CD4-positive, alpha-beta T cell (primary cell): ENCODE data around the gene KLHL40. TPM values are rescaled to one million over a fixed set of nuclear protein-coding genes. Genes with fewer than 3 reads are reported as not detected.

ENCODE experiments used
- ATAC-seq: fragments of 200-7000 bp; cut with Tn5 transposase; one replicate; pipeline ENCODE4 v1.10.0; 2022; ENCODE audit warnings: mild to moderate bottlenecking; ENCODE audit not compliant: poor library complexity
- CTCF ChIA-PET: fragments of 350-600 bp; sonication (Branson Sonifier 250); formaldehyde crosslinking; loops from one replicate; lab custom pipeline; 2021; ENCODE audit warnings: antibody characterized with exemption, inconsistent platforms; lab: Charles Lee
- POLR2A ChIA-PET: fragments of 350-600 bp; sonication (Branson Sonifier 250); formaldehyde crosslinking; loops from one replicate; lab custom pipeline; 2021; ENCODE audit warnings: antibody characterized with exemption, inconsistent platforms; lab: Charles Lee
- DNase-seq, 14 experiments: peaks; one replicate each; pipeline ENCODE4 v3.0.0-alpha.2; 2013 to 2020; ENCODE audit warnings: mixed read lengths in 2 of 14
- H3K27ac ChIP-seq, 2 donors: one replicate each; pipeline versions ENCODE4 v1.5.1 to v1.7.0; 2013; ENCODE audit warnings: low read length in 2 of 2, low read depth in 1 of 2, mild to moderate bottlenecking in 1 of 2
- H3K27me3 ChIP-seq, 2 experiments: 1 replicate in 1 of 2; 2 replicates in 1 of 2; pipeline versions ENCODE4 v1.6.1 to v1.7.0; 2013; ENCODE audit warnings: low read length in 2 of 2, control low read depth in 1 of 2, mild to moderate bottlenecking in 1 of 2, moderate library complexity in 1 of 2; ENCODE audit not compliant: insufficient read depth in 2 of 2, control insufficient read depth in 1 of 2
- H3K36me3 ChIP-seq: one replicate; pipeline ENCODE4 v1.6.1; 2013; ENCODE audit warnings: low read length, control low read depth; ENCODE audit not compliant: insufficient read depth
- H3K4me1 ChIP-seq: one replicate; pipeline ENCODE4 v1.6.1; 2013; ENCODE audit warnings: low read length, control low read depth; ENCODE audit not compliant: insufficient read depth
- H3K4me3 ChIP-seq: one replicate; pipeline ENCODE4 v1.5.1; 2013; ENCODE audit warnings: mild to moderate bottlenecking, low read length, moderate library complexity
- H3K9me3 ChIP-seq, 2 experiments: 1 replicate in 1 of 2; 2 replicates in 1 of 2; pipeline versions ENCODE4 v1.6.1 to v1.7.0; 2013; ENCODE audit warnings: low read length in 2 of 2, mild to moderate bottlenecking in 2 of 2, control low read depth in 1 of 2, moderate library complexity in 1 of 2; ENCODE audit not compliant: control insufficient read depth in 1 of 2, insufficient read depth in 1 of 2
- H3K27ac Mint-ChIP-seq: one replicate; pipeline ENCODE4 v1.8.0; 2020; ENCODE audit warnings: mixed read lengths
- H3K27me3 Mint-ChIP-seq: one replicate; pipeline ENCODE4 v1.8.0; 2021; ENCODE audit warnings: mixed read lengths
- H3K36me3 Mint-ChIP-seq: one replicate; pipeline ENCODE4 v1.8.0; 2021; ENCODE audit warnings: low read depth, mixed read lengths
- H3K4me1 Mint-ChIP-seq: one replicate; pipeline ENCODE4 v1.8.0; 2021; ENCODE audit warnings: low read depth, mixed read lengths
- H3K4me3 Mint-ChIP-seq: one replicate; pipeline ENCODE4 v1.8.0; 2020; ENCODE audit warnings: mild to moderate bottlenecking, mixed read lengths
- H3K9me3 Mint-ChIP-seq: one replicate; pipeline ENCODE4 v1.8.0; 2020; ENCODE audit warnings: mixed read lengths
- CTCF ChIP-seq: fragments of 200-600 bp; IDR thresholded peaks from one replicate; pipeline ENCODE4 v1.8.0; 2022; ENCODE audit warnings: antibody characterized with exemption, mild to moderate bottlenecking
- intact Hi-C, 2 experiments: fragments of 100-400 bp; cut with DNase I in 1 of 2; cut with micrococcal nuclease in 1 of 2; formaldehyde crosslinking; loops; one replicate each; pipeline versions ENCODE4 v1.15.1 to v1.9.0; 2023 to 2025; cut with DNase I, micrococcal nuclease
- total RNA-seq, 174 experiments: library from RNA in 2 of 174; stranded (reverse) in 2 of 174; gene quantifications; one replicate each; pipeline ENCODE4 v1.2.3 and lab custom pipeline; 2021 to 2026

KLHL40 gene
- total RNA-seq, 2 experiments from 2014 or later = not detected

- no peak for TF ChIP-seq CTCF
- Mint-ChIP-seq H3K9me3 (no peaks in the 10 kb centered on the region), H3K36me3 (no peaks in the 10 kb centered on the region), H3K4me3 (no peak overlapping the region), H3K4me1 (no peaks in the 10 kb centered on the region), H3K27ac (no peak overlapping the region), H3K27me3 (peaks cover 6% of the 10 kb centered on the region)
- peak in 3 of 14 experiments; percentile 24 to 28 (median 27) for DNase-seq
- Histone ChIP-seq H3K9me3 (peaks cover 0 to 12% of the 10 kb centered on the region in 2 experiments), H3K36me3 (no peaks in the 10 kb centered on the region), H3K27ac (no peak overlapping the region), H3K27me3 (peaks cover 0 to 6% of the 10 kb centered on the region in 2 experiments), H3K4me1 (peaks cover 18% of the 10 kb centered on the region), H3K4me3 (no peak overlapping the region)
- ATAC-seq = no peak
- intact Hi-C loops = no loop called here
- POLR2A ChIA-PET = no interaction called here
- CTCF ChIA-PET = no interaction called here
These were observed 13.5 kb downstream of the KLHL40 start for GRCh38 chr3:42698911-42699230.

- DNase-seq (peak in 1 of 14 experiments; percentile 23), ATAC-seq (no peak)
- Mint-ChIP-seq H3K27ac (no peak overlapping the region), H3K4me1 (no peaks in the 10 kb centered on the region), H3K4me3 (no peak overlapping the region), H3K27me3 (peaks cover 6% of the 10 kb centered on the region), H3K9me3 (no peaks in the 10 kb centered on the region), H3K36me3 (no peaks in the 10 kb centered on the region)
- intact Hi-C loops = no loop called here
- no peak for TF ChIP-seq CTCF
- Histone ChIP-seq H3K4me1 (peaks cover 18% of the 10 kb centered on the region), H3K27ac (no peak overlapping the region), H3K36me3 (no peaks in the 10 kb centered on the region), H3K27me3 (peaks cover 0 to 6% of the 10 kb centered on the region in 2 experiments), H3K4me3 (no peak overlapping the region), H3K9me3 (peaks cover 0 to 12% of the 10 kb centered on the region in 2 experiments)
- POLR2A ChIA-PET = no interaction called here
- CTCF ChIA-PET = no interaction called here
These were observed 14.2 kb downstream of the KLHL40 start for GRCh38 chr3:42699511-42699971.

- H3K9me3 ChIP-seq = peaks cover 0 to 12% of the 10 kb centered on the region in 2 experiments
- peaks cover 6% of the 10 kb centered on the region for H3K27me3 Mint-ChIP-seq
- DNase-seq (peak in 1 of 14 experiments; percentile 31), ATAC-seq (no peak)
- CTCF ChIA-PET = no interaction called here
- no peaks in the 10 kb centered on the region for H3K9me3 Mint-ChIP-seq
- H3K27ac Mint-ChIP-seq = no peak overlapping the region
- peaks cover 18% of the 10 kb centered on the region for H3K4me1 ChIP-seq
- intact Hi-C loops = no loop called here
- H3K4me3 ChIP-seq = no peak overlapping the region
- H3K27ac ChIP-seq = no peak overlapping the region
- no peaks in the 10 kb centered on the region for H3K36me3 Mint-ChIP-seq
- no peaks in the 10 kb centered on the region for H3K36me3 ChIP-seq
- no peak for TF ChIP-seq CTCF
- H3K4me3 Mint-ChIP-seq = no peak overlapping the region
- peaks cover 0 to 6% of the 10 kb centered on the region in 2 experiments for H3K27me3 ChIP-seq
- no peaks in the 10 kb centered on the region for H3K4me1 Mint-ChIP-seq
- POLR2A ChIA-PET = no interaction called here
These were observed 15.3 kb downstream of the KLHL40 start for GRCh38 chr3:42700366-42701288.
